ENCODE results near the gene CEACAM18. TPM values are rescaled to one million over a fixed set of nuclear protein-coding genes. Genes with fewer than 3 reads are reported as not detected.
"Not testable (repeated sequence)": the region's sequence is repeated elsewhere in the genome, so short reads cannot be mapped to it uniquely, and the experiment has no call there.

The CEACAM18 gene
- polyA plus RNA-seq (ENCODE audit: insufficient read length in 3 of 3): not detected

- no peak for DNase-seq (ENCODE audit: low read depth in 3 of 3, low spot score in 2 of 3)
Measured at GRCh38 chr19:51478381-51479234, at the start of gene CEACAM18. CEACAM18 (plus strand) TSS chr19:51478539.

DNA sequence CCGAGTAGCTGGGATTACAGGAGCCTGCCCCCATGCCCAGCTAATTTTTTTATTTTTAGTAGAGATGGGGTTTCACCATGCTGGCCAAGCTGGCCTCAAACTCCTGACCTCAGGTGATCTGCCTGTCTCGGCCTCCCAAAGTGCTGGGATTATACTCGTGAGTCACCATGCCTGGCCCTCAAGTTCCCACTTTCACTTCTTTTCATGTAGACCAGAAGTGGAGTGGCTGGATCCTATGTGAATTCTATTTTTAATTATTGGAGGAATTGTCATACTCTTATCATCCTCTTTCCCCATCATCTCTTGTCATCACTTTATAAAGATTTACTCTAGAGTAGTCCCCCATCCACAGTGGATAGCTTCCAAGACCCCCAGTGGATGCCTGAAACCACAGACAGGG is 48.1 kb upstream of the CEACAM18 start:
- DNase-seq (ENCODE audit: low read depth in 3 of 3, low spot score in 2 of 3): no peak

- no peak for DNase-seq (ENCODE audit: low read depth in 3 of 3, low spot score in 2 of 3)
Measured at GRCh38 chr19:51431124-51431523, 47.2 kb upstream of the CEACAM18 start.

- DNase-seq (ENCODE audit: low read depth in 3 of 3, low spot score in 2 of 3): no peak
Measured at GRCh38 chr19:51433043-51433442, 45.3 kb upstream of the CEACAM18 start.

- no peak for DNase-seq (ENCODE audit: low read depth in 3 of 3, low spot score in 2 of 3)
Measured at GRCh38 chr19:51434456-51434855, 43.9 kb upstream of the CEACAM18 start.

DNA sequence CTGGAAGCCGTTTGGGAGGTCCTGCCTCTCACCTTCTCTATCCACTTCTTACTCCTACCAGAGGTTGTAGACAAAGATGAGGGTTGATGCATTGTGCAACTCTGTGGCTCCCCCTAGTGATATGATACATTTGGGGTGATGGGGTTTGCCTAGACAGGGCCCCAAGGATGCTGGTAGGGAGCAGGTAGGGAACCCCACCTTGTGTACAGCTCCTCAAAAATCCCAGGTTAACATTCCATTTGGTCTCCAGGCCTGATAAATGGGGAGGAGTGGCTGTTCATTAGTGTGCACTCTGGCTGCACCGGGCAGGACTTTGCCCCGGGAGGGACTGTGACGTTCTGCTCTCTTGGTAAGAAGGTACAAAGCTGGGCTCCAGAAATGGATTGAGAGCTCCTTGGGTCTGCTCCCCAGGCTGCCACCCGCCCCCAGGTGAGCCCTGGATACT is 39.3 kb upstream of the CEACAM18 start:
- no peak for DNase-seq (ENCODE audit: low read depth in 3 of 3, low spot score in 2 of 3)

DNA sequence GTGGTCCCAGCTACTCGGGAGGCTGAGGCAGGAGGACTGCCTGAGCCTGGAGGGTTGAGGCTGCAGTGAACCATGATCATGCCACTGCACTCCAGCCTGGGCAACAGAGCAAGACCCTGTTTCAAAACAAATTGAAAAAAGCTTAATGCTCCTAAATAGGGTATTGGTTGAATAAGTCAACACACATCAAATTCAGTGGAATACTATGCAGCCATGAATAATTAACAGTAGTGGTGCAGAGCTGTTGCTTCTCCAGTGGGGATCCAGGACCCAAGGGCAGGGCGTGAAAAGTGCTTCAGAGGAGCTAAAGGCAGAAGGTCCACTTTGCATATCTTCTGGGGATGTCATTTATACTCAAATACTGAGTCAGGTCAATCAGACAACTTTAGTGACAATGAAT is 38.3 kb upstream of the CEACAM18 start:
- DNase-seq (ENCODE audit: low read depth in 3 of 3, low spot score in 2 of 3): no peak

DNA sequence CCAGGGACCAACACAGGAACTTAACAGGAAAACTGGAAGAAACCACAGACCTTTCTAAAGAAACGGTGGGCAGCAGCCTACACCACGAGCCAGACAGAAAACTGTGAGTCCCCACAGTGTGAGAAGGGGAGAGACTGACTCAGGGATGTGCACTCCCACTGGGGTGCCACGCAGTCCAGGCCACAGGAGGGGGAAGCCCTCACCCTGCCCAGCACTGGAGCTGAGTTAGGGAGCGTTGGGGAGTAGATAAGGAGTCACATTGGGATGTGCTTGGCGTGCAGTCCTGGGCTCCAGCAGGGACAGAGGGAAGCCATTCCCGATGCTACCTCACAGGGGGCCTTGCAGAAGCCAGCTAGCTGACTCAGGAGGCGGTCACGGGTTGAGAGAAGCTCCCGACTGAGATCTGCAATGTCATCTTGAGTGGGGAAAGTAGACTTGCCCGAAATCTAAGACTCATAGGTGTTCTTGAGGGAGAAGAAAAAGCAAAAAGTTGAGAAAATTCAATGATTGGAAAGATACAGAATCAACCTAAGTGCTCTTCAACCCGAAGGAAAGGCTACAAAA is 37.4 kb upstream of the CEACAM18 start:
- no peak for DNase-seq (ENCODE audit: low read depth in 3 of 3, low spot score in 2 of 3)

GRCh38 chr19:51441410-51442390 is 36.6 kb upstream of the CEACAM18 start:
- no peak for DNase-seq (ENCODE audit: low read depth in 3 of 3, low spot score in 2 of 3)

DNA sequence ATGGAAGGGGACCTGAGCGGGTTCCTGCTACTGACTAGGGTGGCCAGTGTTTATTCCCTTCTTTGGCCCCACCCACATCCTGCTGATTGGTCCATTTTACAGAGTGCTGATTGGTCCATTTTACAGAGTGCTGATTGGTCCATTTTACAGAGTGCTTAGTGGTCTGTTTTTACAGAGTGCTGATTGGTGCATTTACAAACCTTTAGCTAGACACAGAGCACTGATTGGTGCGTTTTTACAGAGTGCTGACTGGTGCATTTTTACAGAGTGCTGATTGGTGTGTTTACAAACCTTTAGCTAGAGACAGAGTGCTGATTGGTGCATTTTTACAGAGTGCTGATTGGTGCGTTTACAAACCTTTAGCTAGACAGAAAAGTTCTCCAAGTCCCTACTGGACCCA is 30.8 kb upstream of the CEACAM18 start:
- not testable (repeated sequence) for DNase-seq (ENCODE audit: low read depth in 3 of 3, low spot score in 2 of 3)

- DNase-seq (ENCODE audit: low read depth in 3 of 3, low spot score in 2 of 3): no peak
Measured at GRCh38 chr19:51448011-51448410, 30.3 kb upstream of the CEACAM18 start.

DNA sequence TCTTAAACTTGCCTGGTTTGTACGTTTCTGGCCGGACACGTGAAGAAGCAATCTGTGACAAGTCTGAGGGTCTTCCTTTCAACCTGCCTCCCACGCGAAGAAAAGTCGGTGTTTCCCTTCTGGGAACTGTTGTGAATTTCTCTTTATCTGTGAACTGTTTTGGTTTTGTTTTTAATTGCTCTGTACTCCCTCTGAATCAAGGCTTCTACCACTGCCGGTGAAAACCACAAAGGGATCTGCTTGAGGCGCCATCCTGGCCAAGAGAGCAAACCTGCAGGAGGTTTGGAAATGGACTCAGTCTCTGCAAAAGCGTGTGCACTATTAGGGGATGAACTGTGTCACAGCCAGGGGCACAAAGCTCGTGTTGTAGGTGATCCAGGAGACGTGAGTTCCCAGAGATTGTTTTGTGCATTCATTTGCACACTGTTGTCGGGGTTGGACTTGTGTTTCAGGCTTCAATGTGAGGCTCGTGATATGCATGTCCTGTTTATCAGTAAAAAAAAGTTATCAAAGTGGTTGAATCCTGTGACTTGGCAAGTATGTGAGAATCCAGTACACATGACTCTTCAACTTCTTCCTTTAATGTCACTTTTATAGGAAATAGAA is 29.8 kb upstream of the CEACAM18 start:
- DNase-seq (ENCODE audit: low read depth in 3 of 3, low spot score in 2 of 3): no peak

GRCh38 chr19:51450730-51451307 is 27.5 kb upstream of the CEACAM18 start:
- DNase-seq (ENCODE audit: low read depth in 3 of 3, low spot score in 2 of 3): no peak

- DNase-seq (ENCODE audit: low read depth in 3 of 3, low spot score in 2 of 3): no peak
Measured at GRCh38 chr19:51456541-51457290, 21.6 kb upstream of the CEACAM18 start.

- DNase-seq (ENCODE audit: low read depth in 3 of 3, low spot score in 2 of 3): no peak
Measured at GRCh38 chr19:51457351-51458013, 20.9 kb upstream of the CEACAM18 start.

DNA sequence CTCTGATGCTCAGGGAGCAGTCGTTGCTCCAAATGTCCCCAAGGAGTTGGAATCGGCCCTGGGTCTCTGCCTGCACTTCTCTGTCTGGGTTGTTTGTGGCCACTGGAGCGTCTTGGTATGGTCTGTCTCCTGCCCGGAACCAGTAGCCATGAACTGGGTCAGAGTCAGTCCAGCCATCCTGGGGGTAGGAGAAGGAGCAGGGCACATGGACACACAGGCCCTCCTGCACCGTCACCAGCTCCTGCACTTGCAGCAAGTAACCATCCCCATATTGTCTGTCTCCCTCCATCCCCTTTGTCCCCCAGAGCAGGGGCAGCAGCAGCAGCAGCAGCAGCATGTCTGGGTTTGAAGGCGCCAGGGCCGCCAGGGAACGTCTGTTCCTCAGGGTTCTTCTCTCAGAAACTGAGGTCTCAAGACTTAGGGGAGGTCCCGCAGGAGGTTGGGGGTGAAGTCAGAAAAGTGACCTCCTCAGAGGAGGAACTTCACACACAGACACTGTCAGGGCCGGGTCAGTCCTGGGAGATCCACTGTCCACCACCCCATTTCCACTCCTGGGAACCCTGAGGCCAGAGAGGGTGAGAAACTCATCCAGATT is 20.2 kb upstream of the CEACAM18 start, which contains the start of gene SIGLEC8:
TSS of gene SIGLEC8 (minus strand) at position 404 of the 595 bp plus-strand sequence. CDS start at position 337, 67 bp downstream.
- DNase-seq (ENCODE audit: low read depth in 3 of 3, low spot score in 2 of 3): no peak

DNA sequence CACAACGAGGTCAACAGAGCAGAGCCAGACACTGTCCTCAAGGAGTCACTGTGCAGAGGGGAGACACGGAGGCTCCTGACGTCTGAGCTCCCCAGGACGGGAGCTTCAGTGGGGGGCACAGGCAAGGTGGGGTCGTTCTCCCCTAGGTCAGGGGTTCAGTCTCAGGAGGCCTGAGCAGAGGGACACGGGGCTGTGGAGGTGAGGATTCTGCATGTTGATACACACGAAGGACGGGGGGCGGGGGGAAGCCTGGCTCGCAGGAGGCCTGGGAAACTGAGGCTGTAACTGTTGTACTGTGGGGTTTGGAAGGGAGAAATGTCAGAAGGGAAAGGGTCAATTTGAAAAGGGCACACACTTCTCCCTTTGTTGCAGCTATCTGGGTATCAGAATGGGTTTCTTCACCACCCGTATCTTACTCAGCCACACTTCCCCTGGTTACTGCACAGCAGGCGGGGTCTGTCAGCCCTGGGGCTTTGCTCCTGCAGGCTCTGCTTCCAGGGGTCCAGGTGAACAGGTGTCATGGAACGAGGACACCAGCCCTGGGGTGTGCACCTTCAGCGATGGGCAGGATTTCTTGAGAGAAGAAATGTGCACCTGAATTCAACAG is 19.3 kb upstream of the CEACAM18 start:
- no peak for DNase-seq (ENCODE audit: low read depth in 3 of 3, low spot score in 2 of 3)
